NCI-H1092 treated with DMSO at 0.1 percent for 48 hours (cell line): ENCODE results near the gene IGFBP3.

Source experiments
- DNase-seq: peaks from one replicate; lab custom pipeline; 2025; lab: John Stamatoyannopoulos, UW

The IGFBP3 gene

DNA sequence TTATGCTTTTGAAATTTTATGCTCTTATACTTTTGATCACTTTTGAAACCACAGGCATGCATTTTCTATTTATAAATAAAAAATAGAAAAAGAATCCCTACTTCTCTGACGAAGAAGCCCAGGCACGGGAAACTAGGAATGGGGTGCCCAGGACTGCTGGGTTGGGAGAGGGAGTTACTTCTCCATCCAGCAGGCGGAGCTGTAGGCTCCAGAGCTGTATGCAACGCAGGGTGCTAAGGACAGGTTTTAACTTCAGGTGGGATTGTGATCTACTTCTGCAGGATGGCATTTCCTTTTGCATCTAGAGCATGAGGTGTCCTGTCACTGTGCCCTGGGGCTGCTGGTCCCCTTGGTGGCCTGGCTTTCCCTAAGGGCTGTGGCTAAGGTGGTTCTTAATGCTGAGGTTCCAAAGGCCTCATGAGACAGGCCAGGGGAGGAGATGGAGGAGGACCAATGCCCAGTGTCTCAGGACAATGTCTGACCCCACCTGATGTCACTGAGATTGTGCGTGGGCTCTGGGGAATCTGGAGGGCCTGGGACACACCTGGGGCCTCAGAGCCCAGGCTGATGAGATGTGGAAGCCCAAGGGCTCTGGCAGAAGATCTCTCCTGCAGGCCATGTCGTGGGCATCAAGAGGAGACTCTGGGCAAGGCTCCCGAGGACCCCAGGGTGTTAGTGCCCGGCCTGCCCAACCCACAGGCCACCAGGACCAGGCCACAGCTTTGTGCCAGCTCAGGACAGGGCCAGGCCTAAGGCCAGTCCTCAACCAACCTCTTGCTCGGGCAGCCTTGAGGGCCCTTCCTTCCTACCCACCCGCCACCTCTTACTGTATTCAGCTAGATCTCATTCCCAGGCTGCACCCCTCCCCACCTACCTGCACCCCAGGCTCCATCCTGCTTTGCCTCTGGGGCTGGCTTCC lies 48.7 kb downstream of the IGFBP3 start:
- DNase-seq: no peak

- no peak for DNase-seq
Observed at GRCh38 chr7:45869426-45869825, 51.6 kb downstream of the IGFBP3 start.

GRCh38 chr7:45867471-45867870 lies 53.6 kb downstream of the IGFBP3 start:
- no peak for DNase-seq

DNA sequence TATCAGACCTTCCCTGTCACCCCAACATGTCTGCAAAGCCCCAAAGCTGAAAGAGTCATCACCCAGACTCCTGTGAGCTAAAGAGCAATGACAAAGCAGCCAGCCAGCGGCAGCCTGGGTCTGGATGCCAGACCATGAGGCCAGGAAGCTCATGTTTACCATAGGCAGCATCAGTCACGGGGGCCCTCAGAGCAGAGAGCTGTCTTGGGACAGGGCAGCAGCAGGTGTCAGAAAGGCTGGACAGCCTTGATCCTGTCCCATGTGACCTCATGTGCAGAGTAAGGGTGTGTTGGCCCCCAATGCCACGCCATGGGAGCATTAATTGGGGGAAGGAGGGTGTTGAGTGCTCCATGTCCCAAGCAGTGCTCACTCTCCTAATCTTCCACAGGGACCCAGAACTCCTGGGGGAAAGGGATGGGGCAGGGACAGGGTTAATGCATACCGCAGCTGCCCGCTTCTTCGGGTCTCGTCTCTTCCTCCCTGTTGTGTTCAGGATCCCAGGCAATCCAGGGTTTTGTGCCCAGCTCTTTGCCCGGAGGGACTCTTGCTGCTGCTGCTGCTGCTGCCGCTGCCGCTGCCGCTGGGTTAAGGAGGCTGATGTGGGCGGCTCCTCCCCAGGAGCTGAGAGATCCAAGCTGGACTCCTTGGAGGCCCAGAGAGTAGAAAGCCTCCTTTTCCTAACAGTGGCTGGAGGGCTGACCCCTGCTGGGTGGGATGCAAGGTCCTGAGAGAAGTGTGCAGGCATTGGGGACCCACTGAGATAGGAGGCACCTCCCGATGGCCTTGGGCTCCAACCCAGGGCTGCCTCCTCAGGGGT lies 55.3 kb downstream of the IGFBP3 start:
- no peak for DNase-seq

- DNase-seq: no peak
Observed at GRCh38 chr7:45863715-45864114, 57.4 kb downstream of the IGFBP3 start.
